ENCODE results near the gene SALL1.

DNA sequence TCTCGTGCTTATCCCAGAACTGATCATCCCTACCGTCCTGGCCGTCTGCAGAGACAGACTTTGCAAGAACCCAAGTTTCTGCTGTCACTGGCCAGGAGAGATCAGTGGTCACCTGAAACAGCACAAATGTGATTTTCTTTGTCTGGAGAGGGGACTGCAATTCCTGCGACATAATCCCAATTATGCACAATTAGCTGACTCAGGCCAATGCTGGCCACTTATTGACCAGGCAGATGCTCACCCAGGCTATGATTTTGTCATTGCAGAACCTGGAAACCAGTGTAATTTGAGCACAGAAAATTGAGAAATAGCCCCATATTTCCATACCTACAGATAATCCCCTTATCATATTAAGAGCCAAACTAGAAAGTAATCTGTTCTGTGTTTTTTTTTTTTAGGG lies 34.7 kb downstream of the SALL1 start:
- TF ChIP-seq EZH2phosphoT487 (IDR thresholded peaks at IDR 0.05; ENCODE audit: unreplicated experiment): no peak
- TF ChIP-seq, protein P1, sequence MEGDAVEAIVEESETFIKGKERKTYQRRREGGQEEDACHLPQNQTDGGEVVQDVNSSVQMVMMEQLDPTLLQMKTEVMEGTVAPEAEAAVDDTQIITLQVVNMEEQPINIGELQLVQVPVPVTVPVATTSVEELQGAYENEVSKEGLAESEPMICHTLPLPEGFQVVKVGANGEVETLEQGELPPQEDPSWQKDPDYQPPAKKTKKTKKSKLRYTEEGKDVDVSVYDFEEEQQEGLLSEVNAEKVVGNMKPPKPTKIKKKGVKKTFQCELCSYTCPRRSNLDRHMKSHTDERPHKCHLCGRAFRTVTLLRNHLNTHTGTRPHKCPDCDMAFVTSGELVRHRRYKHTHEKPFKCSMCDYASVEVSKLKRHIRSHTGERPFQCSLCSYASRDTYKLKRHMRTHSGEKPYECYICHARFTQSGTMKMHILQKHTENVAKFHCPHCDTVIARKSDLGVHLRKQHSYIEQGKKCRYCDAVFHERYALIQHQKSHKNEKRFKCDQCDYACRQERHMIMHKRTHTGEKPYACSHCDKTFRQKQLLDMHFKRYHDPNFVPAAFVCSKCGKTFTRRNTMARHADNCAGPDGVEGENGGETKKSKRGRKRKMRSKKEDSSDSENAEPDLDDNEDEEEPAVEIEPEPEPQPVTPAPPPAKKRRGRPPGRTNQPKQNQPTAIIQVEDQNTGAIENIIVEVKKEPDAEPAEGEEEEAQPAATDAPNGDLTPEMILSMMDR (conservative IDR thresholded peaks at IDR 0.05; ENCODE audit: low read depth in 2 of 2): no peak
- no peak for TF ChIP-seq CREB1 (CRISPR knock-in tag; IDR thresholded peaks at IDR 0.05; ENCODE audit: low read depth)
- TF ChIP-seq POLR2AphosphoS5 (IDR thresholded peaks at IDR 0.05; ENCODE audit: low read depth): no peak
- TF ChIP-seq NANOG (IDR thresholded peaks at IDR 0.05; ENCODE audit: borderline replicate concordance): no peak
- no peak for TF ChIP-seq EZH2 (IDR thresholded peaks at IDR 0.05; ENCODE audit: low read depth, unreplicated experiment)
- TF ChIP-seq ETS1 (IDR thresholded peaks at IDR 0.05): no peak
- no peak for TF ChIP-seq REST (IDR thresholded peaks at IDR 0.05; ENCODE audit: unreplicated experiment)
